Activated CD8-positive, alpha-beta T cell treated with anti-CD3 and anti-CD28 coated beads for 36 hours (primary cell): ENCODE data around the gene TBC1D8. TPM values are rescaled to one million over a fixed set of nuclear protein-coding genes. Genes with fewer than 3 reads are reported as not detected.

Experiments
- ATAC-seq: fragments of 200-7000 bp; cut with Tn5 transposase; one replicate; pipeline ENCODE4 v1.10.0; 2021; ENCODE audit warnings: mild to moderate bottlenecking, moderate library complexity
- CTCF ChIA-PET: fragments of 350-600 bp; sonication (Branson Sonifier 250); formaldehyde crosslinking; loops from one replicate; lab custom pipeline; 2021; ENCODE audit warnings: antibody characterized with exemption; lab: Charles Lee
- POLR2A ChIA-PET: fragments of 350-600 bp; sonication (Branson Sonifier 250); formaldehyde crosslinking; loops from one replicate; lab custom pipeline; 2021; ENCODE audit warnings: antibody characterized with exemption; lab: Charles Lee
- DNase-seq: peaks from one replicate; pipeline ENCODE4 v3.0.0-alpha.2; 2020
- H3K27ac Mint-ChIP-seq: one replicate; pipeline ENCODE4 v1.8.0; 2021; ENCODE audit warnings: mild to moderate bottlenecking, mixed read lengths
- H3K27me3 Mint-ChIP-seq: one replicate; pipeline ENCODE4 v1.8.0; 2021; ENCODE audit warnings: mixed read lengths
- H3K36me3 Mint-ChIP-seq: one replicate; pipeline ENCODE4 v1.8.0; 2021; ENCODE audit warnings: low read depth, mixed read lengths
- H3K4me1 Mint-ChIP-seq: one replicate; pipeline ENCODE4 v1.8.0; 2021; ENCODE audit warnings: low read depth, mixed read lengths
- H3K4me3 Mint-ChIP-seq: one replicate; pipeline ENCODE4 v1.8.0; 2021; ENCODE audit warnings: mild to moderate bottlenecking, moderate library complexity, mixed read lengths
- H3K9me3 Mint-ChIP-seq: one replicate; pipeline ENCODE4 v1.8.0; 2021; ENCODE audit warnings: mixed read lengths
- intact Hi-C: fragments of 100-400 bp; cut with micrococcal nuclease; formaldehyde crosslinking; loops from one replicate; pipeline ENCODE4 v1.10.0; 2022
- total RNA-seq, 2 experiments: library from RNA; stranded (reverse); gene quantifications; one replicate each; pipeline ENCODE4 v1.2.3, GENCODE V29; 2021
- TF ChIP-seq, protein P1 (sequence below): fragments of 200-600 bp; IDR thresholded peaks from one replicate; pipeline ENCODE4 v1.8.0; 2022; ENCODE audit warnings: antibody characterized with exemption, mild to moderate bottlenecking

Gene TBC1D8
- total RNA-seq, 2 experiments from 2014 or later = 3.2 to 3.3 TPM

DNA sequence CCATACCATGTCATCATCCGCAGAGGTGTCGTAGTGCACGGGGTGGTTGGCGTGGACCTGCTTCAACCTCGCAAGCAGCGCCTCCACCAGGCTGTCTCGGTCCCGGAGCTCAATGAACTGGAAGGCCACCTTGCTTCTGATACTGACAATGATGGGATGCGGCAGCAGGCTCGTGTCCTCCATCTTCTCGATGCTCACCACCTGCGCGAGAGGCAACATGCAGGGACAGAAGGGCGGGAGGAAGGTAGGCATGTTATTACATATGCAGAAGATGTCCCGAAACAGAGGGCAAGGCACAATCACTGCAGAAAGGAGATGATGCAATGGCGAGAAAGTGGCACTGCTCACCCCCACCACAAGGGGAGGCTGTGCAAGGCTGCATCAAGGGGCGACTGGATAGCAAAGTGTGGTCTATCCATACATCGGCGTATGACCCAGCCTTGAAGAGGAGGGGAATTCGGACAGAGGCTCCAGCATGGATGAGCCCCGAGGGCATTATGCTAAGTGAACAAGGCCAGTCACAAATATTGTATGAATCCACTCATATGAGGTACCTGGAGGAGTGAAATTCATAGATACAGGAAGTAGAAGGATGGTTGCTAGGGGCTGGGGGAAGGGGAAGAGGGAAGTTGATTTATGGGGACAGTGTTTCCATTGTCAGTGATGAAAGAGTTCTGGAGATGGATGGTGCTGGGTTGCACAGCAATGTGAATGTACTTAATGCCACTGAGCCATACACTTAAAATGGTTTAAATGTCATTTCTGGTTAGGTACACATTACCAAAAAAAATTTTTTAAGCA is 112.5 kb downstream of the TBC1D8 start:
- intact Hi-C loops = loop anchor here (10.0 kb wide), 1 partner anchor 166 kb away; no protein-coding TSS in a partner anchor
- DNase-seq (peak; percentile 61), ATAC-seq (peak; percentile 82)
- no peak overlapping the region for H3K4me3 Mint-ChIP-seq
- H3K27ac Mint-ChIP-seq = peak overlapping the region; percentile 72
- TF ChIP-seq, protein P1, sequence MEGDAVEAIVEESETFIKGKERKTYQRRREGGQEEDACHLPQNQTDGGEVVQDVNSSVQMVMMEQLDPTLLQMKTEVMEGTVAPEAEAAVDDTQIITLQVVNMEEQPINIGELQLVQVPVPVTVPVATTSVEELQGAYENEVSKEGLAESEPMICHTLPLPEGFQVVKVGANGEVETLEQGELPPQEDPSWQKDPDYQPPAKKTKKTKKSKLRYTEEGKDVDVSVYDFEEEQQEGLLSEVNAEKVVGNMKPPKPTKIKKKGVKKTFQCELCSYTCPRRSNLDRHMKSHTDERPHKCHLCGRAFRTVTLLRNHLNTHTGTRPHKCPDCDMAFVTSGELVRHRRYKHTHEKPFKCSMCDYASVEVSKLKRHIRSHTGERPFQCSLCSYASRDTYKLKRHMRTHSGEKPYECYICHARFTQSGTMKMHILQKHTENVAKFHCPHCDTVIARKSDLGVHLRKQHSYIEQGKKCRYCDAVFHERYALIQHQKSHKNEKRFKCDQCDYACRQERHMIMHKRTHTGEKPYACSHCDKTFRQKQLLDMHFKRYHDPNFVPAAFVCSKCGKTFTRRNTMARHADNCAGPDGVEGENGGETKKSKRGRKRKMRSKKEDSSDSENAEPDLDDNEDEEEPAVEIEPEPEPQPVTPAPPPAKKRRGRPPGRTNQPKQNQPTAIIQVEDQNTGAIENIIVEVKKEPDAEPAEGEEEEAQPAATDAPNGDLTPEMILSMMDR = peak; percentile 65
- H3K36me3 Mint-ChIP-seq = no peaks in the 10 kb centered on the region
- no peaks in the 10 kb centered on the region for H3K9me3 Mint-ChIP-seq
- ChIA-PET CTCF (interaction anchor here (0.7 to 5.2 kb wide), 5 partner anchors 112 to 232 kb away, joined by 3 to 80 read pairs (median 8); no protein-coding TSS in a partner anchor), POLR2A (no interaction called here)
- no peaks in the 10 kb centered on the region for H3K27me3 Mint-ChIP-seq
- H3K4me1 Mint-ChIP-seq = peaks cover 2% of the 10 kb centered on the region

DNA sequence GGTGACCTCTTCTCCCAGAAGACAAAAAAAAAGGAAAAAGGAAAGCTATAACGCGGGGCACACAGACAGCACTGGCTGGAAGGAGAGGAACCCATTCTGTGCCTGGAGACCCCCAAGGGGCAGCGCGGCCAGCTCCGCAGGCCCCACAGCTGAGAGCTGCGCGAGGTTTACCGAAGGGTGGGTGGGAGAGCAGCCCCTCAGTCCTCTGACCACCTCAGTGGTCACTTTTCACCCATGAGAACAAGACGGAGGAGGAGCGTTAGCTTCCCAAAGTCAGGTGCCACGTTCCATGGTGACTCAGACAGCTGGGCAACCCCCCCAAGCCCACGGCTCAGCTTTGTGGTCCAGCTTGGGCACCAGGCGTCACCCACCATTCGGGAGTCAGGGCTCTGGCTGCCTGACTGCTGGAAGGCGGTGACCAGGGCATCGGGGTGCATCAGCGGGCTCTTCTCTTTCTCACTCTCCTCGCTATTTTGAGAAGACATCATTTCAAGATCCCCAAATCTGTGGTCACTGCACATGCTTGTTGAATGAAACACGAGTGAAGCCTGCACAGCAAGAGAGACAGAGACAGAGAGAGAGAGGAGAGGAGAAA is 113.9 kb downstream of the TBC1D8 start:
- no peaks in the 10 kb centered on the region for H3K9me3 Mint-ChIP-seq
- CTCF ChIA-PET = interaction anchor here (0.6 to 5.2 kb wide), 18 partner anchors 8 to 627 kb away, joined by 3 to 80 read pairs (median 4); no protein-coding TSS in a partner anchor
- intact Hi-C loops = loop anchor here (10.0 kb wide), 1 partner anchor 168 kb away; no protein-coding TSS in a partner anchor
- H3K27ac Mint-ChIP-seq = peak overlapping the region; percentile 69
- TF ChIP-seq, protein P1 = no peak
- no peaks in the 10 kb centered on the region for H3K36me3 Mint-ChIP-seq
- no peak for DNase-seq
- H3K4me3 Mint-ChIP-seq = no peak overlapping the region
- no peak for ATAC-seq
- peaks cover 2% of the 10 kb centered on the region for H3K4me1 Mint-ChIP-seq
- H3K27me3 Mint-ChIP-seq = no peaks in the 10 kb centered on the region
- POLR2A ChIA-PET = no interaction called here

DNA sequence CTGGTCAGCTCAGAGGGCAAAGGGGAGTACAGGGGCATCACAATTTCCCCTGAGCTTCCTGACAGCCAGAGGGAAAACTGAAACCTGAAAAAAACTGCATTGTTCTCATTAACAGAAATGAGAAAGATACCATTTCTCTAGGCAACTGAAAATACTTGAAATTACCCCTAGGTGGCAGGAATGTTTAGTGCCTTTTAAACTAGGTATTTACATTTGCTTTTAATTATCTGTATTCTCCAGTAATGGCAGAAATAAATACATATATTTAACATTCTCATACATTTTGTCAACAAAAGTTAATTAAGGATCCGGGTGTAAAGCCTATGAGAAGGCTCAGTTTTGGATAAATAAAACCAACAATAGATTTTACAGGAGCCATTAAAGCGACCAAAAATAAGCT is 114.6 kb downstream of the TBC1D8 start:
- Mint-ChIP-seq H3K36me3 (no peaks in the 10 kb centered on the region), H3K4me1 (peaks cover 2% of the 10 kb centered on the region), H3K9me3 (no peaks in the 10 kb centered on the region), H3K27ac (no peak overlapping the region), H3K4me3 (no peak overlapping the region), H3K27me3 (no peaks in the 10 kb centered on the region)
- no peak for DNase-seq
- POLR2A ChIA-PET = no interaction called here
- intact Hi-C loops = loop anchor here (10.0 kb wide), 1 partner anchor 168 kb away; no protein-coding TSS in a partner anchor
- TF ChIP-seq, protein P1 = peak; percentile 64
- no peak for ATAC-seq
- CTCF ChIA-PET = interaction anchor here (0.6 to 5.2 kb wide), 18 partner anchors 9 to 626 kb away, joined by 3 to 80 read pairs (median 4); no protein-coding TSS in a partner anchor

DNA sequence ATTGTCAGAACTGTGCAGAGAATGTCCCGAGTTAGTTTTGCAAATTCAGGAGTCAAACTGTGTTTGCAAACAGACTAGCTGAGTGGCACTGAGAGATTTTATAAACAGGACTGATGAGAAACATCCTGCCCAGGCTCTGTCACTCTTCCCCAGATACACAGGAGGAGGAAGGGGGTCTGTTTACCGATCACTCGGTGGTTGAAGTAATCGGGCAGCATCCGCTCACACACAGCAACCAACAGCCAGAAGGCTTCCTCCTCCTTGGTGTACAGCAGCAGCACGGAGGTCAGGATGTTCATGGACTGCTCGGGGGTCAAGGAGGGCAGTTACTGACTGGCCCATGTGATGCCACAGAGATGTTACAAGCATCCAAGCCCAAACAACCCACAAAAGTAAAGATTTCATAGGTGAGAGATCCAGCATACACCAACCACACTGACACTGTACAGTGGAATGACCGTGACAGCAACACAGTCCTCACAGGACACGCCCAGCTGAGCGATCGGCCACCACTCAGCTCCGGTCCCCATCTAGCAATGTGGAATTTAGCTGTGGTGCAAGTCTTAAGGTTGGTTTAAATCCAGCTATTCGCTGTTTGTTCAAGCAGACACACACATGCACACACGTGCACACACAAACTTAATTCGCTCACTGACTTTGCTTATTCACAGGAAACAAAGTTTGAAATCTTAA is 119.0 kb downstream of the TBC1D8 start:
- TF ChIP-seq, protein P1 = no peak
- intact Hi-C loops = loop anchor here (10.0 kb wide), 1 partner anchor 173 kb away; no protein-coding TSS in a partner anchor
- ChIA-PET POLR2A (no interaction called here), CTCF (interaction anchor here (1.9 to 2.3 kb wide), 2 partner anchors 20 to 173 kb away, joined by 7 to 10 read pairs; no protein-coding TSS in a partner anchor)
- no peaks in the 10 kb centered on the region for H3K27me3 Mint-ChIP-seq
- no peak overlapping the region for H3K27ac Mint-ChIP-seq
- ATAC-seq (no peak), DNase-seq (no peak)
- no peaks in the 10 kb centered on the region for H3K36me3 Mint-ChIP-seq
- no peaks in the 10 kb centered on the region for H3K9me3 Mint-ChIP-seq
- H3K4me3 Mint-ChIP-seq = no peak overlapping the region
- no peaks in the 10 kb centered on the region for H3K4me1 Mint-ChIP-seq
